KOPT-K1 (cell line): ENCODE data around the gene SLC22A17.

Experiments
- H3K27ac ChIP-seq: fragments of 200-600 bp; sonication (generic); 2 replicates; pipeline ENCODE4 v1.5.1; 2016; ENCODE audit warnings: antibody characterized with exemption, mild to moderate bottlenecking, low read depth, low read length; ENCODE audit not compliant: poor library complexity, severe bottlenecking
- H3K36me3 ChIP-seq: fragments of 200-600 bp; sonication (generic); 2 replicates; pipeline ENCODE4 v1.5.1; 2017; ENCODE audit warnings: antibody characterized with exemption, mild to moderate bottlenecking, low read length, moderate library complexity; ENCODE audit not compliant: insufficient read depth
- H3K9me3 ChIP-seq: fragments of 200-600 bp; sonication (generic); 2 replicates; pipeline ENCODE4 v1.5.1; 2017; ENCODE audit warnings: antibody characterized with exemption, low read length, mild to moderate bottlenecking; ENCODE audit not compliant: insufficient read depth, poor library complexity, severe bottlenecking

Gene SLC22A17

DNA sequence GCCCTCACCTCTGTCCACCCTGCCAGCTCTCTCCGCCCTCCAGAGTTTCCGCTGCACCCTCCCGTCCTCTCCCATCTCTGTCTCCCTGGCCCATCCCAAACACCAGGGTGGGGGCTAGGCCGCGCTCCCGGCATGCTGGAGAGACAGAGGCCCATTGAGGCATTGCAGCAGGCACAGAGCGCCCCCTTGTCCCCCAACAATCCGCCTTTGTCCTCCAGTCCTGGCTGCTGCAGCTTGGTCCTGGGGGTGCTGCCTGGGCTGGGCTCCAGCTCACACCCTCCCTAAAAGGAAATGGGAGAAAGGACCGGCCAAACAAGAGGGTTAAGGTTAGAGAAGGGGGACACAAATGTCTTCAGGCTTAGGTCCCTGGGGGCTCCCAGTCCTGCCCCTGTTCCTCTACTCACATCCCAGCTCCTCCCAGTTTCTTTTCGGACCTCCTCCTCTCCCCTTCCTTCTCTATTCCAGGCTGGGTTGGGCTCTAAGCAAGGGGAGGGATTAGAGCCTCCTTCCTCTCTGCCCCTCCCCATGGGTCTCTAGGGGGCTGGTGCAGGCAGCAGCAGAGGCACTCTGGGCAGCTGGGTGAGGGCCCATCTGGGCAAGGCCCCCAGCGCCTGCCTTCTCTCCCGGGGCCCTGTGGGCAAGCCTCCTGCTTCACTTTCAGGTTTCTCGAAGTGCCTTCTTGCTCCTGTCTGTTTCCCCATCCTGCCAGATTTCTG, 24.0 kb upstream of the SLC22A17 start, which contains the start of gene CMTM5:
TSS of gene CMTM5 (plus strand) at position 565 of the 716 bp plus-strand sequence. CDS start 206 bp downstream, outside the sequence.
- no peaks in the 10 kb centered on the region for H3K9me3 ChIP-seq
- no peak within 1 kb of the TSS for H3K27ac ChIP-seq
- no peaks in the 10 kb centered on the region for H3K36me3 ChIP-seq

DNA sequence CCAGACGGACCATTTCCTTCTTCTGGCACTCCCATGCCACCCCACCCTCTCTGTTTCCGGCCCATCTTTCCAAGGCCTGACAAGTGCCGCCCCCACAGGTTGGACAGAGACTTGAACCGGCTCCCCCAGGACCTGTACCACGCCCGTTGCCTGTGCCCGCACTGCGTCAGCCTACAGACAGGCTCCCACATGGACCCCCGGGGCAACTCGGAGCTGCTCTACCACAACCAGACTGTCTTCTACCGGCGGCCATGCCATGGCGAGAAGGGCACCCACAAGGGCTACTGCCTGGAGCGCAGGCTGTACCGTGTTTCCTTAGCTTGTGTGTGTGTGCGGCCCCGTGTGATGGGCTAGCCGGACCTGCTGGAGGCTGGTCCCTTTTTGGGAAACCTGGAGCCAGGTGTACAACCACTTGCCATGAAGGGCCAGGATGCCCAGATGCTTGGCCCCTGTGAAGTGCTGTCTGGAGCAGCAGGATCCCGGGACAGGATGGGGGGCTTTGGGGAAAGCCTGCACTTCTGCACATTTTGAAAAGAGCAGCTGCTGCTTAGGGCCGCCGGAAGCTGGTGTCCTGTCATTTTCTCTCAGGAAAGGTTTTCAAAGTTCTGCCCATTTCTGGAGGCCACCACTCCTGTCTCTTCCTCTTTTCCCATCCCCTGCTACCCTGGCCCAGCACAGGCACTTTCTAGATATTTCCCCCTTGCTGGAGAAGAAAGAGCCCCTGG, 23.0 kb upstream of the SLC22A17 start:
- no peaks in the 10 kb centered on the region for H3K9me3 ChIP-seq
- H3K36me3 ChIP-seq = no peaks in the 10 kb centered on the region
- H3K27ac ChIP-seq = no peak overlapping the region

DNA sequence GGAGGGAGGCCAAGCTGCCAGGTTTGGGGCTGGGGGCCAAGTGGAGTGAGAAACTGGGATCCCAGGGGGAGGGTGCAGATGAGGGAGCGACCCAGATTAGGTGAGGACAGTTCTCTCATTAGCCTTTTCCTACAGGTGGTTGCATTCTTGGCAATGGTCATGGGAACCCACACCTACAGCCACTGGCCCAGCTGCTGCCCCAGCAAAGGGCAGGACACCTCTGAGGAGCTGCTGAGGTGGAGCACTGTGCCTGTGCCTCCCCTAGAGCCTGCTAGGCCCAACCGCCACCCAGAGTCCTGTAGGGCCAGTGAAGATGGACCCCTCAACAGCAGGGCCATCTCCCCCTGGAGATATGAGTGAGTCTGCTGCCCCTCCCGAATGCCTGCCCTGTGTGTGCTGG, 20.4 kb upstream of the SLC22A17 start:
- Histone ChIP-seq H3K9me3 (no peaks in the 10 kb centered on the region), H3K36me3 (no peaks in the 10 kb centered on the region), H3K27ac (no peak overlapping the region)

DNA sequence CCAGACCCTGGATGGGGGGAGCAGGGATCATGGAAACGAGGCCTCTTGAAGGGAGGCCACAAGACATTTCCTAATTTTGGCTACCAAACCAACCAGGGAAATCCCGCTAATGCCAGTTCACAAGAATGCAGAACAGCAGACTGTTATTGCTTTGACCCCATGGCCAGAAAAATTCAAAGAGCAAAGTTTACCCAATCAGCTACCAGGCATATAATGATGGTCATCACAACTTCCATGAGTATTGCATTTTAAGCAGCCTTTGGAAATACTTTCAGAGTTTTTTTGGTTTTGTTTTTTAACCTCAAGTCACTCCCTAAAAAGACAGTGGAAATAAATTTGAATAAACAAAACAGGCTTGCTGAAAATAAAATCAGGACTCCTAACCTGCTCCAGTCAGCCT, 19.8 kb upstream of the SLC22A17 start, which contains the start of gene IL25:
TSS of gene IL25 (plus strand) at position 301 of the 400 bp plus-strand sequence.
- no peaks in the 10 kb centered on the region for H3K36me3 ChIP-seq
- H3K9me3 ChIP-seq = no peaks in the 10 kb centered on the region
- H3K27ac ChIP-seq = no peak within 1 kb of the TSS

DNA sequence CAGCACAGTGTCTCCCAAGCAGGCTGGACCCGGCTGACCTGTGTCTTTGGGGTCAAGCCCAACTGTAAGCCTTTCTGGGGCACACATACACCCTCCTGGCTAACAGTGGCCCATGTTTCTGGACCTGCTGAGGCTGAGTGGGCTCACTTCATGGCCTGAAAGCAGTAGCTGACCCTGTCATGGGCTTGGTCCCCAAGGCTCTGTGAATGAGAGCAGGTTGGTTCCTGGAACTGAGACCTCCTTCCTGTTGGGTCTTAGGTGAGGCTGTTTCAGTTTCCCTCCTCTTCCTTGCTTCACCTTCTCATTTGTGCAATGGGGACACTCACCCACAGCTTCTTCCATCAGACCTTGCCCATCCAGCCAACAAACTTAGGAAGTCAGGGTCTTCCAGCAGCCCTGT, 19.2 kb upstream of the SLC22A17 start:
- H3K36me3 ChIP-seq = no peaks in the 10 kb centered on the region
- H3K27ac ChIP-seq = no peak overlapping the region
- no peaks in the 10 kb centered on the region for H3K9me3 ChIP-seq

DNA sequence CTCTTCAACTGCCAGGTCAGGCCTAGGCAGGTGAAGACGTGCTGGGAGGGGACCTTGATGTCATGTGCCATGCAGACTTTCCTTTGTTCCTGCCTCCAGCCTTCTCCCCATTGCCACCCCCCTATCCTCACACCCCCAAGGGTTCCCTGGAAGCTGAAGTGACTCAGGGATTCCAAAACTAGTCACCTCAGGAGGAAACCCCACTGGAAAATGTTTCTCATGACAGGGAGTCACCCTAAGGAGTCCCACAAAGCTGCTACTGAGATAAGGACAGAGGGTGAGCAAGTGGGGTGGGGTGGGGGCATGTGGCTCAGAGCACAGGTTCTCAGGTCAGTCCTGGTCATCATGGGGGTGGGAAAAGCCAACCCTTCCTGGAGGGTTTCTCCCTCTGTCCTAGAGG, 17.5 kb upstream of the SLC22A17 start:
- H3K9me3 ChIP-seq = no peaks in the 10 kb centered on the region
- H3K27ac ChIP-seq = no peak overlapping the region
- no peaks in the 10 kb centered on the region for H3K36me3 ChIP-seq

DNA sequence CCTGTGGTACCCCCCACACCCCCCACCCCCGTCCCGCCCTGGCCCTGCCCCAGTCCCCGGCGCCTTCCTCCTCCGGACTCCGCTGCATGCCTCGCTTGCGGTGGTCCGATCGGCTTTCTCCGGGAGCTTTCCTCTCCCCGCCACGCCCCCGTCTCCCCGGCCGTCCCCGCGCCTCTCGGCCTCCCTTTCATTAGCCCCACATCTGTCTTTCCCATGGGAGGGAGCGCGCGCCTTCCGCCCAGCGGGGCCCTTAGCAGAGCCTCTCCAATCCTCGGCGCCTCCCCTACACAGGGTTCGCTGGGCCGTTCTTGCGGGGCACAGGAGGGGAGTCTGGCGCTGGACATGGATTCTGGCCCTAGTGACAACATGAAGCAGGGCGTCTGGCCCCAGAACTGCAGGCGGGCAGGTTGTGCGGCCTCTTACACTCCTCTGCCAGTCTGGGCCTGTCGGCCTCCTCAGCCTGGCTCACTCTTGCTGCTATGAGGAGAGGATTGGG, 13.8 kb upstream of the SLC22A17 start:
- Histone ChIP-seq H3K27ac (no peak overlapping the region), H3K36me3 (no peaks in the 10 kb centered on the region)

DNA sequence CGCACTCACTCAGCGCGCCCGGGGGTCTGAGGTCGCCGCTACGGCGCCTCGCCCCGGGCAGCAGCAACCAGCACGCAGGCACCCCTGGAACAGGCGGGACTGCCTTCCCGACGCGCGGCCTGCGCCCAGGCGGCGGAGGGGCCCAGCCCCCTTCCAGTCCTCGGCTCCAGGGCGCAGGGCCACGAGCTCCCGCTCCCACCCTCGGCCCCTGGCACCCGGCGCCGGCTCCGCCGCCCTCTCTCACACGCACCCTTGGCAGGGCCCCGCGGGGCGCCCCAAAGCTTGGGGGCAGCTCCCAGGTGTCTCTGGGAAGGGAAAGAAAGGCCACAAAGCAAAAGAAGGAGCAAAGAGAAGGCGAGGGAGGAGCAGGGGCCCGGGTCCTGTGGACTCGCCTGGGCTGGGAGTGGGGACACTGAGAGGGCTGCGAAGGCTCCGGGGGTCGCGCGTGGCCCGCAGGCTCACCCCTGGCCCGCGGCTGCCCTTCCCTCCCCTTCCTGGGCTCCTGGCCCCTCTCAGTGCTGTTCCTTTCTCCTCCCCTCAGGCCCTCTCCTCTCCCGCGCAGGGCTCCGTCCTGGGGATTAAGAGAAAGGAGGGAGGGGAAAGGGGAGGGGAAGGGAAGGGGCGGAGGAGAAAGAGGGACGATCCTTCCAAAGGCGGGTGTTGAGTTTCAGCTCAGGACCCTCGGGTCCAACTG, 13.2 kb upstream of the SLC22A17 start:
- no peak overlapping the region for H3K27ac ChIP-seq
- H3K9me3 ChIP-seq = no peaks in the 10 kb centered on the region
- no peaks in the 10 kb centered on the region for H3K36me3 ChIP-seq

More for the DNA sequence above, 13.8 kb upstream of the SLC22A17 start:
- no peaks in the 10 kb centered on the region for H3K9me3 ChIP-seq

DNA sequence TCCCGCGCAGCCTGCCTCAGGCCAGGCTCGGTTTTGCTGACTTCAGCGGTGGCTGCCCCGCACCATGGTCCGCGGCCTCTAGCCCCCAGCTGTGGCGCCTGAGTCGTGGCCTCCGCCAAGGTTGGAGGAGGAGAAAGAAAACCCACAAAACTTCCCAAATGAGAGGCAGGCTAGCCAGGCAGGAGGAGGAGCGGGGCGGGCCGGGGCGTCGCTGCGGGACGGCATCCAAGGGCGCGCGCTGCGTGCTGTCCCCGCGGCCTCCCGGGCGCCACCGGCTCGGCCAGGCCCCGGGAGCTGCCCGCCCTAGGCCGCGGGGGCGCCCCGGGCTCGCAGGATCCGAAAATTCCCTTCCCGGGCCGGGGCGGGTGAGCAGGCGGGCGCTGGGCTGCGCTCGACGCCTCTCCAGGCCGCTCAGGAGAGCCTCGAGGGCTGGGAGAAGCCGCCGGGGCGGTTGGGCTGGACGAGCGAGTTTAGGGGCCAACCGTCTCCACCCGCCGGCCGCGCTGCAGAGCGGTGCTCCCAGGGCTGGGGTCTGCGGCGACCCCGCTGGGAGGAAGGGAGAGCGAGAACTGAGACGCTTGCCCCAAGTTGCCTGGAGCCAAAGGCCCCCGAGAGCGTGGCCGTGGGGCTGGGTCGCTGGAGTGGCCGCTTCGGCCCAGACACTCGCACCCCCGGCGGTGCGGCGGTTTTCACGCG, 12.5 kb upstream of the SLC22A17 start, which contains the start of gene EFS:
TSS of gene EFS (minus strand) at position 137 of the 696 bp plus-strand sequence. CDS start 147 bp downstream, outside the sequence.
- no peaks in the 10 kb centered on the region for H3K9me3 ChIP-seq
- H3K27ac ChIP-seq = no peak within 1 kb of the TSS
- H3K36me3 ChIP-seq = no peaks in the 10 kb centered on the region

DNA sequence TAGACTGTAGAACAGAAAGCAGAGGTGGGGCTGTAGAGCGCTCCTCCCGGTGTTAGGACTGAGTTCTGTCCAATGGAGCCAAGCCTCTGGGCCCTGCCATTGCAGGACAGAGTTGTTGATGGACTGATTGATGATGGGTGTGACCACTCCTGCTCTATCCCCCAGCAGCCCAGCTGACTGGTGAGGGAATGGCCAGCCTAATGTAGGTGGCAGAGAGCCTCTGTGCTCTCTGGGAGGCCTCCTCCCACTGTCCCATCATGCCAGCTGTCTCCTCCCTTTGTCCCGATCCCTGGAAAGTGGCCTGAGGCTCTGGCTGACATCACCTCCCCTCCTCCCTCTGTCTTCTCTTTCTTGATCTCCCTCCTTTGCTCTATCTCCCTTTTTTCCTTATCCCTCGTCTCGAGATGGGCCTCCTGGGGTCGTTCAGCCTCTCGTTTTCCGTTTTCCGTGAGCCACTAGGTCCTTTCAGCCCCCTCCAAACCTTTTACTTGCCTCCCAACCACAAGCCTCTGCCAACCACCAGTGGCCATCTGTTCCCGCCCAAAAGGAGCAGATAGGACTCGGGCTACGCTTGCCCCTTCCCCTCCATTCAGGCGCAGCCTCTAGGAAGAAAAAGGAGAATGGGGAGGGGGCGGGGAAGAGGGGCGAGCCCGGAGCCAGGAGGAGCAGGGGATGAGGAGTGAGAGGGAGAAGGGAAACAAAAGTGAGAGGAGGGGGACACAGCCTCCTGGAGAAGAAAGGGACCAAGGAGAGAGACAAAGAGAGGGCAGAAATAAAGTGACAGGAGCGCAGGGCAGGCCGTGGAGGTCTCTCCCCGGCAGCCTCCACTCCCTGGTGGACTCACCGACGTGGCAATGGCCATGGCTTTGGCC, 11.7 kb upstream of the SLC22A17 start:
- Histone ChIP-seq H3K36me3 (no peaks in the 10 kb centered on the region), H3K9me3 (no peaks in the 10 kb centered on the region), H3K27ac (no peak overlapping the region)

DNA sequence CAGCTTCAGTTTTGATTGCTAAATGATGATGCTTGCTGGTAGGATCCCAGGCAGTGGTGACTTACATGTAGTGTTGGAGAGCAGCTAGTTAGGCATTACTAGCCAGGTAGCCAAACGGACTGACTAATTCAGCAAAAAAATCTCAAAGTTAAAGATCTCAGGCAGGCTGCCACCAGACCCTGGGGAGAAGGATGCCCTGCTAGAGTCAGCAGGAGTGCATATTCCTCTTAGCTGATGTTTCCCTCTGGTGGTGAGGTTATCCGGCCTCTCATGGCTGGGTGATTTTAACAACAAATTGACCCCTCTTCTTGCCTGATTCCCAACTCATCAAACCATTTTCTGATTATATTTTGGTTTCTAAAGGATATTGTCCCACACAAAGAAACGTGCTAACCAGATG, 9.5 kb upstream of the SLC22A17 start:
- H3K9me3 ChIP-seq = no peaks in the 10 kb centered on the region
- no peak overlapping the region for H3K27ac ChIP-seq
- H3K36me3 ChIP-seq = no peaks in the 10 kb centered on the region

DNA sequence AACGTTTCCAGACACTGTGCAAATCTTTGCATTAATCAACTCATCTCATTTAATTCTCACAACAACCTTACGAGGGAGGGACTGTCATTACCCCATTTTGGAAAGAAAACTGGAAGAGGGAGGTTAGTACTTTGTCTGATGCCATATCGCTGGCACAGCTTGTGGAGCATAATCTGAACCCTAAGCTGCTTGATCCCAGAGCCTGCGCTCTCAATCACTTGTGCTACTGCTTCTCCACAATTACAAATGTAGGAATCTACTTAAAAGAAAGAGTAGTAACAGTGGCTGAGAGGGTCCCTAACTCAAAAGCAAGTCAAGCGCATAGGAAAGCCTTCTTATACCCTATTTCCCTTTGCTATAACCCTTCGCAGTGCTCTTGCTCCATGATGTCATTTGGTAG, 9.1 kb upstream of the SLC22A17 start:
- no peaks in the 10 kb centered on the region for H3K9me3 ChIP-seq
- H3K36me3 ChIP-seq = no peaks in the 10 kb centered on the region
- H3K27ac ChIP-seq = no peak overlapping the region

DNA sequence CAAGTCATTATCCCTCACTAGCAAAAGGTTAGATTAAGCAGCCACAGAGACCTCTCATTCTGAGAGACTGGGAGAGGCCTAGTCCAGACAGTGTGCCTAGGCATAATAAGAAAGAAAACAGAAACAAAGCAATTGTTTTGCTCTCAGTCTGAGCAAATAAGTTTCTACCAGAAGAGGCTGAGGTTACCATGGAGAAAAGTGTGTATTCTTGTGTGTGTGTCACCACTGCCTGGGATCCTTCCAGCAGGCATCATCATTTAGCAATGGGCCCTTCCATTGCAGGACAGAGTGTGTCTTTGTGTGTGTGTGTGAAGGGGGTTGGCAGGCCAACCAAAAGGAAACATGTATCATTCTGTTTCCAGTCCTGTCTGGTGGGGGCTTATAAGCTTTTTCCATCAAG, 8.6 kb upstream of the SLC22A17 start:
- Histone ChIP-seq H3K36me3 (no peaks in the 10 kb centered on the region), H3K27ac (no peak overlapping the region), H3K9me3 (no peaks in the 10 kb centered on the region)

DNA sequence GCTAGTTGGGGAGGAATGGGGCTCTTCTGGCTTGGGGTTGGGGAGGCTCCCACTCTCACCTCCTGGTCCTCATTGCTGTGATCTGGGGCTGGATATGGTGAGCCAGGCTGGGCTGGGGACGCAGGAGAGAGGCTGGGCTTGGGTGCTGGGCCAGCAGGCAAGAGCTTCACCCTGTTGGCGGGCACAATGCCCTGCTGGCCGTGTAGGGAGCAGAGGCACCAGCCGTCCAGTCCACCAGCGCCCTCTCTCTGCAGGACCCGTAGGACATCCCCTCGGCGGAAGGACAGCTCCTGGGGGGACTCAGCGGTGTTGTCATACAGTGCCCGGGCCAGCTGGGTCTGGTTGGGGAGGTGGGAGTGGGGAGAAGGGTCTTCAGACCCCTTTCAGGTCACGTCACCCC, 7.8 kb upstream of the SLC22A17 start:
- H3K9me3 ChIP-seq = no peaks in the 10 kb centered on the region
- H3K27ac ChIP-seq = no peak overlapping the region
- no peaks in the 10 kb centered on the region for H3K36me3 ChIP-seq
